Measurements from ENCODE around the gene RPTOR.

RPTOR gene

DNA sequence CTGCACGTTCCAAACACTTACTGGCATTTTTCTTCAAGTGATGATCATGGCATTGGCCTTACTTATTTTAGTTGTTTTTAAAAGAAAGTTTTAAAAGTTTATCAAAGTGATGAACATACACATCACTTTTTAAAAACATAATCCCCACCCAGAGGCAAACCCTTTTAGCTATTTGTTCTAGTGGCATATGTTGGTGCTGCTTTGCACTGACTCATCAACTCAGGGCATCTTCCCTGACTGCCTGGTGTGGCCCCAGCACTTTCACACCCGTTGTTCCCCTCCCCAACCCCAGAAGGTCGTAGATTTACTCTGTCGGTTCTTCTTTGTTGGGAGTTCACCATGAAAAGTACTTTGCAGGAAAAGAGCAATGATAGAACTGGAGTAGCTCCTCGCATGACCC is 161.3 kb downstream of the RPTOR start:
- no peaks in the 10 kb centered on the region for H3K4me1 ChIP-seq
- H3K27me3 ChIP-seq (ENCODE audit: control insufficient read depth, insufficient read depth, low read length), result no peaks in the 10 kb centered on the region
- peaks cover 5% of the 10 kb centered on the region for H3K79me2 ChIP-seq
- H3K4me2 ChIP-seq (ENCODE audit: low read length), result no peak overlapping the region
- no peak overlapping the region for H3K27ac ChIP-seq
- H3K9me3 ChIP-seq (ENCODE audit: control insufficient read depth, low read length), result no peaks in the 10 kb centered on the region
- TF ChIP-seq, protein P1, sequence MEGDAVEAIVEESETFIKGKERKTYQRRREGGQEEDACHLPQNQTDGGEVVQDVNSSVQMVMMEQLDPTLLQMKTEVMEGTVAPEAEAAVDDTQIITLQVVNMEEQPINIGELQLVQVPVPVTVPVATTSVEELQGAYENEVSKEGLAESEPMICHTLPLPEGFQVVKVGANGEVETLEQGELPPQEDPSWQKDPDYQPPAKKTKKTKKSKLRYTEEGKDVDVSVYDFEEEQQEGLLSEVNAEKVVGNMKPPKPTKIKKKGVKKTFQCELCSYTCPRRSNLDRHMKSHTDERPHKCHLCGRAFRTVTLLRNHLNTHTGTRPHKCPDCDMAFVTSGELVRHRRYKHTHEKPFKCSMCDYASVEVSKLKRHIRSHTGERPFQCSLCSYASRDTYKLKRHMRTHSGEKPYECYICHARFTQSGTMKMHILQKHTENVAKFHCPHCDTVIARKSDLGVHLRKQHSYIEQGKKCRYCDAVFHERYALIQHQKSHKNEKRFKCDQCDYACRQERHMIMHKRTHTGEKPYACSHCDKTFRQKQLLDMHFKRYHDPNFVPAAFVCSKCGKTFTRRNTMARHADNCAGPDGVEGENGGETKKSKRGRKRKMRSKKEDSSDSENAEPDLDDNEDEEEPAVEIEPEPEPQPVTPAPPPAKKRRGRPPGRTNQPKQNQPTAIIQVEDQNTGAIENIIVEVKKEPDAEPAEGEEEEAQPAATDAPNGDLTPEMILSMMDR (IDR thresholded peaks at IDR 0.05), result no peak
- no peak overlapping the region for H3K9ac ChIP-seq
- no peaks in the 10 kb centered on the region for H3K36me3 ChIP-seq (ENCODE audit: control insufficient read depth, insufficient read depth, low read length)
- no peak overlapping the region for H3K4me3 ChIP-seq (ENCODE audit: low read depth, low read length)
- H2AFZ ChIP-seq, result no peak overlapping the region

DNA sequence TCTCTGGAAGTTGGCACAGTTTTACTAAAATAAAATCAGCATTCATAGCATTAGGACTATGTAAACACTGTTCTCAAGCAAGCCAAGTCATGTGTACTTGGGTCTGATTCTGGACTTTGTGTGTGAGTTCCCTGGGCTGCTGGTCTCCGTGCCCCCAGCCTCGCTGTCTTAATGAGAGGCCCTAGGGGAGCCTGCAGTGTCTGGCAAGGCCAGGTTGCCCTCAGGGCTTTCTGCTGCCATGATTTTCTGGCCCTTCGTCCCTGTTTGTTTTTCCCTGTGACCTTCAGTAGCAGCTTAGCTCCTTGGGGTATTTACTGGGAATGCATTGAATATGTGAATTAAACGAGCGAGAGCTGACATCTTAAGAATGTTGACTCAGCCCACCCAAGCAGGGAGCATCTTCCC is 161.8 kb downstream of the RPTOR start:
- H3K36me3 ChIP-seq (ENCODE audit: control insufficient read depth, insufficient read depth, low read length), result no peaks in the 10 kb centered on the region
- H3K27ac ChIP-seq, result no peak overlapping the region
- no peaks in the 10 kb centered on the region for H3K4me1 ChIP-seq
- H3K4me2 ChIP-seq (ENCODE audit: low read length), result no peak overlapping the region
- peaks cover 5% of the 10 kb centered on the region for H3K79me2 ChIP-seq
- H3K9ac ChIP-seq, result no peak overlapping the region
- TF ChIP-seq, protein P1 (IDR thresholded peaks at IDR 0.05), result no peak
- H3K27me3 ChIP-seq (ENCODE audit: control insufficient read depth, insufficient read depth, low read length), result no peaks in the 10 kb centered on the region
- no peak overlapping the region for H2AFZ ChIP-seq
- no peak overlapping the region for H3K4me3 ChIP-seq (ENCODE audit: low read depth, low read length)
- no peaks in the 10 kb centered on the region for H3K9me3 ChIP-seq (ENCODE audit: control insufficient read depth, low read length)

DNA sequence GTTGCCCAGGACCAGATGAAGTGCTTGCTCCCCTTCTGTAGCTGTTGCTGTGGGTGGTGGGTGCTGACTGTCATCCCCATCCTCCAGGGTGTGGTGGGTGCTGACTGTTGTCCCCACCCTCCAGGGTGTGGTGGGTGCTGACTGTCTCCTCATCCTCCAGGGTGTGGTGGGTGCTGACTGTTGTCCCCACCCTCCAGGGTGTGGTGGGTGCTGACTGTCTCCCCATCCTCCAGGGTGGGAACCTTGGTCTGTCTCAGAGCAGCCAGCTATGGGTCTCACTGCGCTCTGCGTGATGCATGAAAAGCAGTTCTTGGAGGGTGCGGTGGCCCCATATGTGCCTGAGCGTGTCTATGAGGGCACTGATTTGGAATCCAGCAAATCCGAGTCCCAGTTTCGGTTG is 163.8 kb downstream of the RPTOR start:
- H3K27me3 ChIP-seq (ENCODE audit: control insufficient read depth, insufficient read depth, low read length), result no peaks in the 10 kb centered on the region
- no peaks in the 10 kb centered on the region for H3K36me3 ChIP-seq (ENCODE audit: control insufficient read depth, insufficient read depth, low read length)
- H3K4me3 ChIP-seq (ENCODE audit: low read depth, low read length), result no peak overlapping the region

DNA sequence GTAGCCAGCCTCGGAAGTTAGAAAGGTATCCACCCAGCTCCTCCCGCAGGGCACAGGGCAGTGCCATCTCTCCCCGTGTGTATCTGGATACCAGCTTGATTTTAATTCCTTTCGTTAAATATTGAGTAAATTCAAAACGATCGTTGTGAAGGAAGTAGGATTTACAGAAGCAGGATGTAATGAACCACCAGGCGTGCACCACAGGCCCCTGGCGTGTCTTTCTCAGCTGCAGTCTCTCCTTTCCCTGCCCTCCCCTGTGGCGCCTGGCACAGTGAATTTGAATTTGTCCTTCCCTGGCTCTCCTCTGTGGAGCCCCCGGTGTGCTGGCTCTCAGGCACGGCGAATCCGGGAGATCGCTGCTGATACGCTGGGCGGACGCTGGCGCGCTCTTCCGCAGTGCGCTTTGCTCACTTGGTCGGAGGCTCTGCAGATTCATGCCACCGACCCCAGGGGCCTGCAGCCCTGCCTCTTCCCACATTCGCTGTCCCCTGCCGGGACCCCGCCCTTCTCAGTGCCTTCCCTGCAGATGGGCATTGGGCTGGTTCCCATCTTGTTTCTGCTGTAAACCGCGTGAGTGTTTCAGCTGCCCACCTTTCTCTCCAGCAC is 164.6 kb downstream of the RPTOR start:
- TF ChIP-seq, protein P1 (IDR thresholded peaks at IDR 0.05), result no peak
- no peaks in the 10 kb centered on the region for H3K4me1 ChIP-seq
- H3K36me3 ChIP-seq (ENCODE audit: control insufficient read depth, insufficient read depth, low read length), result no peaks in the 10 kb centered on the region
- no peak overlapping the region for H3K4me2 ChIP-seq (ENCODE audit: low read length)
- no peaks in the 10 kb centered on the region for H3K27me3 ChIP-seq (ENCODE audit: control insufficient read depth, insufficient read depth, low read length)
- peaks cover 5% of the 10 kb centered on the region for H3K79me2 ChIP-seq
- no peaks in the 10 kb centered on the region for H3K9me3 ChIP-seq (ENCODE audit: control insufficient read depth, low read length)
- no peak overlapping the region for H3K27ac ChIP-seq
- no peak overlapping the region for H2AFZ ChIP-seq
- H3K4me3 ChIP-seq (ENCODE audit: low read depth, low read length), result no peak overlapping the region
- H3K9ac ChIP-seq, result no peak overlapping the region

More for the DNA sequence above, 163.8 kb downstream of the RPTOR start:
- Histone ChIP-seq H2AFZ (no peak overlapping the region), H3K4me1 (no peaks in the 10 kb centered on the region), H3K9ac (no peak overlapping the region), H3K27ac (no peak overlapping the region), H3K4me2 (ENCODE audit: low read length) (no peak overlapping the region), H3K9me3 (ENCODE audit: control insufficient read depth, low read length) (no peaks in the 10 kb centered on the region), H3K79me2 (peaks cover 5% of the 10 kb centered on the region)
- TF ChIP-seq, protein P1 (IDR thresholded peaks at IDR 0.05), result no peak

GRCh38 chr17:80710714-80711302 is 166.2 kb downstream of the RPTOR start:
- TF ChIP-seq, protein P1 (IDR thresholded peaks at IDR 0.05), result no peak
- peaks cover 8% of the 10 kb centered on the region for H3K79me2 ChIP-seq
- H3K9ac ChIP-seq, result no peak overlapping the region
- no peak overlapping the region for H2AFZ ChIP-seq
- no peaks in the 10 kb centered on the region for H3K27me3 ChIP-seq (ENCODE audit: control insufficient read depth, insufficient read depth, low read length)
- no peak overlapping the region for H3K27ac ChIP-seq
- no peak overlapping the region for H3K4me2 ChIP-seq (ENCODE audit: low read length)
- no peaks in the 10 kb centered on the region for H3K4me1 ChIP-seq
- H3K4me3 ChIP-seq (ENCODE audit: low read depth, low read length), result no peak overlapping the region
- H3K36me3 ChIP-seq (ENCODE audit: control insufficient read depth, insufficient read depth, low read length), result no peaks in the 10 kb centered on the region
- no peaks in the 10 kb centered on the region for H3K9me3 ChIP-seq (ENCODE audit: control insufficient read depth, low read length)

All from parathyroid adenoma (tissue), 2 donors.